HEK293 (cell line): ENCODE data around the gene ARHGAP27.

Experiments used
- CTCF ChIA-PET: fragments of 350-600 bp; formaldehyde crosslinking; extraction: SDS; loops from one replicate; lab custom pipeline; 2021; ENCODE audit warnings: antibody characterized with exemption; lab: Yijun Ruan, JAX
- POLR2A ChIA-PET: fragments of 300-600 bp; formaldehyde crosslinking; extraction: SDS; loops from one replicate; lab custom pipeline; 2020; ENCODE audit warnings: antibody characterized with exemption, inconsistent platforms; lab: Yijun Ruan, JAX
- H3K27ac ChIP-seq: fragments of 200-500 bp; sonication (Bioruptor generic); 2 replicates; pipeline ENCODE4 v1.5.1; 2014; ENCODE audit warnings: low read depth, low read length, control low read depth, inconsistent platforms; ENCODE audit errors: extremely low read depth
- H3K36me3 ChIP-seq, 2 experiments: fragments of 200-500 bp in 1 of 2; sonication (Bioruptor generic) in 1 of 2; 1 replicate in 1 of 2; 2 replicates in 1 of 2; pipeline ENCODE4 v1.5.1; 2014 to 2017; ENCODE audit warnings: inconsistent platforms in 2 of 2, low read length in 2 of 2; ENCODE audit not compliant: control insufficient read depth in 2 of 2, insufficient read depth in 1 of 2
- H3K4me1 ChIP-seq: fragments of 200-500 bp; sonication (Bioruptor generic); 2 replicates; pipeline ENCODE4 v1.5.1; 2014; ENCODE audit warnings: mild to moderate bottlenecking, low read length, inconsistent platforms; ENCODE audit not compliant: control insufficient read depth, insufficient read depth
- H3K4me3 ChIP-seq: 2 replicates; pipeline ENCODE4 v1.5.1; 2011; ENCODE audit warnings: low read depth, mild to moderate bottlenecking, control low read depth, low read length, moderate library complexity
- H3K9me3 ChIP-seq: fragments of 200-500 bp; sonication (Bioruptor generic); 2 replicates; pipeline ENCODE4 v1.5.1; 2014; ENCODE audit warnings: low read depth, low read length, inconsistent platforms; ENCODE audit not compliant: control insufficient read depth, insufficient read depth
- GLI2 ChIP-seq: fragments of 450-650 bp; formaldehyde crosslinking; IDR thresholded peaks from 2 replicates; pipeline ENCODE4; 2017; ENCODE audit warnings: missing biosample characterization, missing genetic modification characterization, low read depth, borderline replicate concordance
- PRDM10 ChIP-seq: fragments of 450-650 bp; formaldehyde crosslinking; IDR thresholded peaks from 2 replicates; pipeline ENCODE4 v1.5.1; 2016; ENCODE audit warnings: missing biosample characterization, missing genetic modification characterization
- ZBTB20 ChIP-seq: fragments of 450-650 bp; formaldehyde crosslinking; IDR thresholded peaks from 2 replicates; pipeline ENCODE4 v1.5.1; 2016; ENCODE audit warnings: missing biosample characterization, missing genetic modification characterization
- ZBTB44 ChIP-seq: fragments of 450-650 bp; IDR thresholded peaks from 2 replicates; pipeline ENCODE4 v1.5.1; 2018; ENCODE audit warnings: missing biosample characterization, mild to moderate bottlenecking, missing genetic modification characterization
- ZNF146 ChIP-seq: fragments of 450-650 bp; formaldehyde crosslinking; IDR thresholded peaks from 2 replicates; pipeline ENCODE4 v1.5.1; 2016; ENCODE audit warnings: missing biosample characterization, missing genetic modification characterization
- ZNF366 ChIP-seq: fragments of 450-650 bp; formaldehyde crosslinking; conservative IDR thresholded peaks from 2 replicates; pipeline ENCODE4 v1.5.1; 2016; ENCODE audit warnings: missing biosample characterization, missing genetic modification characterization
- ZNF398 ChIP-seq: fragments of 450-650 bp; formaldehyde crosslinking; IDR thresholded peaks from 2 replicates; pipeline ENCODE4 v1.5.1; 2017; ENCODE audit warnings: missing biosample characterization, missing genetic modification characterization
- ZNF768 ChIP-seq: fragments of 450-650 bp; formaldehyde crosslinking; IDR thresholded peaks from 2 replicates; pipeline ENCODE4 v1.5.1; 2018; ENCODE audit warnings: missing biosample characterization, mild to moderate bottlenecking, missing genetic modification characterization

The ARHGAP27 gene

GRCh38 chr17:45376171-45377005 is 56.3 kb downstream of the ARHGAP27 start:
- Histone ChIP-seq H3K9me3 (no peaks in the 10 kb centered on the region), H3K4me3 (no peak overlapping the region), H3K36me3 (no peaks in the 10 kb centered on the region), H3K4me1 (0 out of 2 replicates have a peak, but pooled peaks cover 3% of the 10 kb centered on the region), H3K27ac (no peak overlapping the region)
- ChIA-PET CTCF (interaction anchor here (0.6 to 4.5 kb wide), 8 partner anchors 9 to 241 kb away, joined by 3 to 25 read pairs (median 3); partner anchors contain the start of genes ACBD4 and FMNL1), POLR2A (interaction anchor here (3.0 kb wide), 1 partner anchor 60 kb away, joined by 15 read pairs; the partner anchor contains the start of gene MAP3K14)
- TF ChIP-seq ZNF146 (tag by site-specific recombination) (no peak), ZBTB20 (peak; percentile 66), ZNF366 (tag by site-specific recombination) (0 out of 2 replicates have a peak, but pooled peaks have one; percentile 47), ZNF398 (tag by site-specific recombination) (peak; percentile 60; the same call in 1 of the 2 replicates)

GRCh38 chr17:45374501-45374900 is 58.2 kb downstream of the ARHGAP27 start:
- Histone ChIP-seq H3K9me3 (no peaks in the 10 kb centered on the region), H3K4me1 (0 out of 2 replicates have a peak, but pooled peaks cover 7% of the 10 kb centered on the region)
- CTCF ChIA-PET, result interaction anchor here (0.6 to 6.4 kb wide), 9 partner anchors 10 to 155 kb away, joined by 3 to 26 read pairs (median 4); no protein-coding TSS in a partner anchor

GRCh38 chr17:45372325-45372869 is 60.3 kb downstream of the ARHGAP27 start:
- ChIA-PET CTCF (interaction anchor here (0.6 to 6.4 kb wide), 12 partner anchors 10 to 237 kb away, joined by 3 to 27 read pairs (median 6); partner anchors contain the start of genes ACBD4 and MAP3K14), POLR2A (interaction anchor here (0.6 to 2.6 kb wide), 12 partner anchors 27 to 224 kb away, joined by 3 to 32 read pairs (median 4); partner anchors contain the start of genes HEXIM1, HEXIM2 and MAP3K14)
- no peaks in the 10 kb centered on the region for H3K36me3 ChIP-seq
- no peak overlapping the region for H3K4me3 ChIP-seq
- H3K9me3 ChIP-seq, result no peaks in the 10 kb centered on the region
- H3K27ac ChIP-seq, result no peak overlapping the region; the same call in 1 of the 2 replicates
- 0 out of 2 replicates have a peak, but pooled peaks cover 7% of the 10 kb centered on the region for H3K4me1 ChIP-seq
- TF ChIP-seq ZBTB44 (tag by site-specific recombination) (no peak), ZNF768 (0 out of 2 replicates have a peak, but pooled peaks have one; percentile 20), ZBTB20 (no peak)

More at GRCh38 chr17:45374501-45374900, 58.2 kb downstream of the ARHGAP27 start:
- no peaks in the 10 kb centered on the region for H3K36me3 ChIP-seq
- H3K27ac ChIP-seq, result no peak overlapping the region
- POLR2A ChIA-PET, result interaction anchor here (0.7 to 3.0 kb wide), 2 partner anchors 58 to 104 kb away, joined by 5 to 15 read pairs; partner anchors contain the start of gene MAP3K14
- H3K4me3 ChIP-seq, result no peak overlapping the region
- TF ChIP-seq PRDM10 (tag by site-specific recombination) (peak; percentile 26; the same call in 1 of the 2 replicates), GLI2 (tag by site-specific recombination) (no peak)
